T-helper 2 cell treated with Interferon-gamma antibody and Interleukin-4, amounts not matched to agents 100 ng/mL and 5 ng/mL, for 36 hours (primary cell): ENCODE results near the gene HS3ST6. TPM values are rescaled to one million over a fixed set of nuclear protein-coding genes. Genes with fewer than 3 reads are reported as not detected.
"Not testable (repeated sequence)": the region's sequence is repeated elsewhere in the genome, so short reads cannot be mapped to it uniquely, and the experiment has no call there.

Experiments
- intact Hi-C: fragments of 100-400 bp; cut with micrococcal nuclease; formaldehyde crosslinking; loops from one replicate; pipeline ENCODE4 v1.15.1; 2023
- total RNA-seq: library from RNA; stranded (reverse); gene quantifications from 2 replicates; pipeline ENCODE4 v1.2.3, GENCODE V29; 2022

Gene HS3ST6
- total RNA-seq, result not detected in 2 replicates

GRCh38 chr16:1918351-1919326 lies at the start of gene HS3ST6:
Gene HS3ST6 (minus strand): TSS chr16:1918415. CDS start chr16:1918323, 92 bp downstream.
- intact Hi-C loops, result no loop called here

GRCh38 chr16:1966460-1966859 lies 48.2 kb upstream of the HS3ST6 start, which contains the start of gene RNF151:
Gene RNF151 (plus strand): TSS chr16:1966856. CDS start chr16:1966882, 26 bp downstream.
- intact Hi-C loops, result no loop called here

- intact Hi-C loops, result loop anchor here (2.0 kb wide), 2 partner anchors 23 to 25 kb away; partner anchors contain the start of gene MSRB1
These were observed 47.3 kb upstream of the HS3ST6 start for GRCh38 chr16:1965396-1966001.

- intact Hi-C loops, result loop anchor here (1.0 to 2.0 kb wide), 3 partner anchors 8 to 26 kb away; partner anchors contain the start of genes MSRB1 and TBL3
These were observed 46.5 kb upstream of the HS3ST6 start, which contains the start of gene RPS2 for GRCh38 chr16:1964506-1965395. Gene RPS2 (minus strand): TSS chr16:1964826. CDS start chr16:1964625, 201 bp downstream.

- intact Hi-C loops, result loop anchor here (1.0 to 2.0 kb wide), 3 partner anchors 8 to 27 kb away; partner anchors contain the start of genes MSRB1 and TBL3
These were observed 45.7 kb upstream of the HS3ST6 start for GRCh38 chr16:1963806-1964505.

GRCh38 chr16:1962161-1963153 lies 44.2 kb upstream of the HS3ST6 start:
- intact Hi-C loops, result not testable (repeated sequence)

- intact Hi-C loops, result no loop called here
These were observed 43.4 kb upstream of the HS3ST6 start for GRCh38 chr16:1961651-1962067.

GRCh38 chr16:1960665-1961630 lies 42.7 kb upstream of the HS3ST6 start:
- intact Hi-C loops, result no loop called here

GRCh38 chr16:1959269-1960039 lies 41.2 kb upstream of the HS3ST6 start, which contains the start of gene NDUFB10:
Gene NDUFB10 (plus strand): TSS chr16:1959538. CDS start chr16:1959625, 87 bp downstream.
- intact Hi-C loops, result loop anchor here (1.0 to 5.0 kb wide), 2 partner anchors 16 to 187 kb away; partner anchors contain the start of genes EME2, MRPS34, MSRB1 and NME3

- intact Hi-C loops, result loop anchor here (1.0 to 5.0 kb wide), 2 partner anchors 15 to 186 kb away; partner anchors contain the start of genes EME2, MRPS34, MSRB1 and NME3
These were observed 40.6 kb upstream of the HS3ST6 start for GRCh38 chr16:1958715-1959268.

GRCh38 chr16:1958143-1958491 lies 39.9 kb upstream of the HS3ST6 start:
- intact Hi-C loops, result loop anchor here (5.0 kb wide), 1 partner anchor 186 kb away; the partner anchor contains the start of genes EME2, MRPS34 and NME3

GRCh38 chr16:1957434-1958142 lies 39.4 kb upstream of the HS3ST6 start:
- intact Hi-C loops, result loop anchor here (5.0 kb wide), 1 partner anchor 185 kb away; the partner anchor contains the start of genes EME2, MRPS34 and NME3

- intact Hi-C loops, result no loop called here
These were observed 35.5 kb upstream of the HS3ST6 start for GRCh38 chr16:1953734-1954133.

- intact Hi-C loops, result no loop called here
These were observed 32.3 kb upstream of the HS3ST6 start for GRCh38 chr16:1950559-1950958.

GRCh38 chr16:1950047-1950446 lies 31.8 kb upstream of the HS3ST6 start:
- intact Hi-C loops, result no loop called here

- intact Hi-C loops, result no loop called here
These were observed 31.3 kb upstream of the HS3ST6 start for GRCh38 chr16:1949507-1949906.
